K562 (cell line): ENCODE results near the gene TMC5. TPM values are rescaled to one million over a fixed set of nuclear protein-coding genes. Genes with fewer than 3 reads are reported as not detected.

ENCODE experiments used
- ATAC-seq: fragments of 200-7000 bp; cut with Tn5 transposase; 3 replicates; pipeline ENCODE4 v1.9.1; 2020; ENCODE audit warnings: moderate library complexity
- BruUV-seq: library from RNA; stranded (reverse); fragments of 400-500 nt; replicated peaks from 2 replicates; lab custom pipeline; 2021; lab: Mats Ljungman, UMichigan
- CTCF ChIA-PET: fragments of 300-600 bp; formaldehyde crosslinking; extraction: SDS; loops from one replicate; lab custom pipeline; 2021; ENCODE audit warnings: low intra/inter-chr PET ratio; lab: Yijun Ruan, JAX
- POLR2A ChIA-PET: fragments of 300-600, 350-650 bp; sonication (Branson Sonifier 250); formaldehyde crosslinking; extraction: SDS; loops from one replicate; lab custom pipeline; 2021; ENCODE audit warnings: antibody characterized with exemption, inconsistent platforms; lab: Yijun Ruan, JAX
- DNase-seq, 4 experiments: peaks; one replicate each; pipeline versions ENCODE4 v3.0.0 to v3.0.0-alpha.2; 2011 to 2018; ENCODE audit warnings: low spot score in 3 of 4, mixed read lengths in 3 of 4; ENCODE audit errors: extremely low read depth in 1 of 4
- FAIRE-seq: peaks from 2 replicates; lab custom pipeline; 2011; peaks lifted over from hg19 to GRCh38; lab: Jason Lieb, UNC
- H2AFZ ChIP-seq: 2 replicates; pipeline ENCODE4 v1.6.0; 2011; ENCODE audit warnings: low read depth, low read length, control low read depth, inconsistent platforms
- H3K27ac ChIP-seq: fragments of 200-600 bp; 3 replicates; pipeline ENCODE4 v1.8.0; 2011; ENCODE audit warnings: low read depth, mild to moderate bottlenecking, control low read depth, inconsistent platforms, low read length, moderate library complexity, mixed read lengths; ENCODE audit errors: extremely low read depth
- H3K27me3 ChIP-seq, 2 experiments: fragments of 300-600 bp in 1 of 2; 2 replicates in 1 of 2; 3 replicates in 1 of 2; pipeline versions ENCODE4 v1.6.0 to v1.8.0; 2011; ENCODE audit warnings: inconsistent platforms in 2 of 2, low read length in 2 of 2, mild to moderate bottlenecking in 1 of 2, mixed read lengths in 1 of 2, moderate library complexity in 1 of 2; ENCODE audit not compliant: control insufficient read depth in 2 of 2, insufficient read depth in 2 of 2
- H3K36me3 ChIP-seq: fragments of 300-600 bp; 3 replicates; pipeline ENCODE4 v1.8.0; 2011; ENCODE audit warnings: mild to moderate bottlenecking, low read length, inconsistent platforms; ENCODE audit not compliant: control insufficient read depth, insufficient read depth
- H3K4me1 ChIP-seq, 2 experiments: fragments of 200-600 bp in 1 of 2; replicated peaks in 1 of 2; 2 replicates in 1 of 2; 3 replicates in 1 of 2; pipeline versions ENCODE4 v1.5.1 to v1.8.0; 2011; ENCODE audit warnings: inconsistent platforms in 2 of 2, low read length in 2 of 2, mild to moderate bottlenecking in 1 of 2, mixed read lengths in 1 of 2, moderate library complexity in 1 of 2; ENCODE audit not compliant: control insufficient read depth in 2 of 2, insufficient read depth in 2 of 2
- H3K4me2 ChIP-seq: 2 replicates; pipeline ENCODE4 v1.6.1; 2011; ENCODE audit warnings: low read length, control low read depth, inconsistent platforms, mixed read lengths; ENCODE audit not compliant: insufficient read depth
- H3K4me3 ChIP-seq: fragments of 200-600 bp; sonication (generic), shearing (Covaris generic); 2 replicates; pipeline ENCODE4 v1.5.1; 2016; ENCODE audit warnings: control low read depth, inconsistent platforms
- H3K79me2 ChIP-seq: fragments of 200-600 bp; 3 replicates; pipeline ENCODE4 v1.8.0; 2011; ENCODE audit warnings: low read length, inconsistent platforms; ENCODE audit not compliant: control insufficient read depth, insufficient read depth
- H3K9ac ChIP-seq, 2 experiments: 2 replicates each; pipeline versions ENCODE4 v1.6.0 to v1.6.1; 2011; ENCODE audit warnings: low read depth in 2 of 2, low read length in 2 of 2, control low read depth in 1 of 2, inconsistent platforms in 1 of 2, mild to moderate bottlenecking in 1 of 2, mixed read lengths in 1 of 2; ENCODE audit not compliant: insufficient read depth in 1 of 2
- H3K9me1 ChIP-seq: one replicate; pipeline ENCODE4 v1.6.0; 2011; ENCODE audit warnings: inconsistent platforms, mild to moderate bottlenecking, low read length, moderate library complexity; ENCODE audit not compliant: control insufficient read depth, insufficient read depth
- H3K9me3 ChIP-seq: replicated peaks from 2 replicates; pipeline ENCODE4 v1.5.1; 2011; ENCODE audit warnings: low read depth, low read length, inconsistent platforms; ENCODE audit not compliant: control insufficient read depth, insufficient read depth
- H4K20me1 ChIP-seq: replicated peaks from 2 replicates; pipeline ENCODE4 v1.6.1; 2011; ENCODE audit warnings: low read length, inconsistent platforms, mixed read lengths; ENCODE audit not compliant: control insufficient read depth, insufficient read depth
- ASH1L ChIP-seq: fragments of 450-650 bp; IDR thresholded peaks from 2 replicates; pipeline ENCODE4 v1.6.1; 2018; ENCODE audit warnings: borderline replicate concordance, mild to moderate bottlenecking, low read depth; ENCODE audit not compliant: partially characterized antibody
- CHD4 ChIP-seq: fragments of 200-600 bp; sonication (generic); IDR thresholded peaks from 3 replicates; pipeline ENCODE4 v1.6.1; 2012; ENCODE audit warnings: low read depth, mild to moderate bottlenecking, mixed read lengths, low read length, inconsistent platforms; ENCODE audit not compliant: insufficient read depth, insufficient replicate concordance, poor library complexity, severe bottlenecking
- FOXA3 ChIP-seq, 2 experiments: fragments of 450-650 bp in 1 of 2; sonication (generic) in 1 of 2; formaldehyde crosslinking; IDR thresholded peaks in 1 of 2; conservative IDR thresholded peaks in 1 of 2; 2 replicates each; pipeline versions ENCODE4 v1.4.0 to v1.8.0; 2020 to 2022; ENCODE audit warnings: mild to moderate bottlenecking in 2 of 2, missing genetic modification reagents in 1 of 2
- ILK ChIP-seq: fragments of 450-650 bp; IDR thresholded peaks from 2 replicates; pipeline ENCODE4 v1.6.1; 2016; ENCODE audit warnings: missing genetic modification characterization, low read depth, mild to moderate bottlenecking, missing compliant biosample characterization, moderate library complexity, borderline replicate concordance
- KAT7 ChIP-seq: sonication (generic); formaldehyde crosslinking; IDR thresholded peaks from 2 replicates; pipeline ENCODE4 v1.8.0; 2022; ENCODE audit warnings: missing genetic modification reagents, mild to moderate bottlenecking, borderline replicate concordance
- LARP7 ChIP-seq: fragments of 450-650 bp; IDR thresholded peaks from 2 replicates; pipeline ENCODE4 v1.6.1; 2016
- NFIC ChIP-seq: fragments of 450-650 bp; IDR thresholded peaks from 2 replicates; pipeline ENCODE4 v1.6.1; 2017; ENCODE audit warnings: mild to moderate bottlenecking, inconsistent platforms
- TAF9B ChIP-seq: fragments of 450-650 bp; IDR thresholded peaks from 2 replicates; pipeline ENCODE4 v1.6.1; 2018; ENCODE audit warnings: mild to moderate bottlenecking; ENCODE audit not compliant: partially characterized antibody
- ZBTB8A ChIP-seq: fragments of 450-650 bp; IDR thresholded peaks from 2 replicates; pipeline ENCODE4 v1.6.1; 2018; ENCODE audit warnings: mild to moderate bottlenecking, moderate library complexity; ENCODE audit not compliant: partially characterized antibody
- ZNF146 ChIP-seq: IDR thresholded peaks from one replicate; pipeline ENCODE4 v1.6.1; 2018; ENCODE audit warnings: missing compliant biosample characterization; ENCODE audit not compliant: unreplicated experiment
- ZNF175 ChIP-seq: fragments of 200-800 bp; sonication (Bioruptor generic); IDR thresholded peaks from 2 replicates; pipeline ENCODE4 v1.6.1; 2016; ENCODE audit warnings: low read depth, mild to moderate bottlenecking, missing genetic modification characterization, missing compliant biosample characterization
- WGBS: fragments of 100-300 bp; shearing (Covaris generic); methylation state at CpG from one replicate; pipeline ENCODE4 v1.1.6; 2016; ENCODE audit warnings: low coverage, mixed read lengths; ENCODE audit not compliant: insufficient coverage; ENCODE audit errors: missing lambda C conversion rate; 5-methylcytosine and 5-hydroxymethylcytosine counted together
- in situ Hi-C: fragments of 300-500 bp; cut with MboI; formaldehyde crosslinking; loops from 4 replicates; pipeline ENCODE4 v1.15.0; 2018; ENCODE audit warnings: inconsistent platforms, mixed read lengths
- intact Hi-C: fragments of 100-400 bp; cut with micrococcal nuclease; formaldehyde crosslinking; loops from 2 replicates; pipeline ENCODE4 v1.14.2; 2022
- polyA plus RNA-seq, 8 experiments: library from polyadenylated mRNA; depleted of rRNA in 4 of 8; stranded (reverse) in 5 of 8; unstranded in 3 of 8; fragments of >200 nt; fragmentation: Nextera tagmentation in 2 of 8; fragmentation: Illumina TruSeq in 1 of 8; extraction: Ambion mirVana in 2 of 8; extraction: Trizol in 1 of 8; gene quantifications; 2 replicates each; pipeline versions ENCODE4 v1.2.1 to v1.2.3, GENCODE V29; 2011 to 2014; ENCODE audit warnings: inconsistent platforms in 1 of 8, missing spikeins in 1 of 8
- total RNA-seq, 7 experiments: library from RNA; depleted of rRNA in 6 of 7; stranded (reverse); fragments of >200 nt in 6 of 7; fragmentation: Illumina TruSeq in 2 of 7; extraction: Trizol in 2 of 7; gene quantifications; 2 replicates each; pipeline versions ENCODE4 v1.2.1 to v1.2.3, GENCODE V29; 2011 to 2021; ENCODE audit warnings: low replicate concordance in 1 of 7
- TF ChIP-seq, protein P1 (sequence below): sonication (generic); formaldehyde crosslinking; IDR thresholded peaks from 2 replicates; pipeline ENCODE4 v1.8.1; 2023; ENCODE audit warnings: mild to moderate bottlenecking, missing genetic modification reagents
- TF ChIP-seq, protein P2 (sequence below): fragments of 450-650 bp; IDR thresholded peaks from 2 replicates; pipeline ENCODE4 v1.6.1; 2016; ENCODE audit warnings: low read depth, mild to moderate bottlenecking, moderate library complexity

The TMC5 gene
- total and polyA plus RNA-seq, 9 of the 15 experiments (the other 6 are each of a cell fraction or from before 2014, with no cell fraction given), result 0.83 to 2.6 (median 1.6) TPM

DNA sequence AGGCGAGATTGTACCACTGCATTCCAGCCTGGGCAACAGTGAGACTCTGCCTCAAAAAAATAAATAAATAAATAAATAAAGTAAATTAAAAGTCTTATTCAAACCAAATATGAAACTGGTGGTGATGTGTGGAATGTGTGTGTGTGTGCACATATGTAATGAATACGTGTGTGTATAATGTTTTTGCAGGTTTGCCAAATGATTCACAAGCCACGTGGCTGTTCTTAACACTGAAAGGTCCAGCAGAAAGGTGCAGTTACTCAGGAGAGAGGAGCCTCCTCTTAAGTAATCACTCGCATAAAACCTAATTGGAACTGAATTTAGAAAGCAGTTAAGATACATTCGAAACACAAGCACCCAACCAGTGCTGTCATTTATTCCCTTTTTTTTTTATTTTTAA lies 81.3 kb downstream of the TMC5 start:
- POLR2A ChIA-PET, result no interaction called here
- Histone ChIP-seq H3K27me3 (no peaks in the 10 kb centered on the region), H3K27ac (no peak overlapping the region), H3K79me2 (no peaks in the 10 kb centered on the region), H3K4me3 (no peak overlapping the region), H3K4me1 (no peaks in the 10 kb centered on the region), H3K4me2 (no peak overlapping the region), H2AFZ (no peak overlapping the region), H3K9ac (no peak overlapping the region), H4K20me1 (no peaks in the 10 kb centered on the region), H3K36me3 (peaks cover 22% of the 10 kb centered on the region), H3K9me3 (no peaks in the 10 kb centered on the region), H3K9me1 (no peaks in the 10 kb centered on the region)
- no TSS peak for BruUV-seq
- in situ Hi-C loops, result no loop called here
- intact Hi-C loops, result no loop called here
- FAIRE-seq, result no peak
- WGBS, result 68% methylated on average over 5 of the region's 5 CpGs
- CTCF ChIA-PET, result no interaction called here
- no peak for DNase-seq
- ATAC-seq, result no peak
- TF ChIP-seq CHD4 (no peak), ASH1L (no peak), ZBTB8A (no peak), KAT7 (CRISPR knock-in tag) (no peak), ZNF175 (CRISPR knock-in tag) (no peak)

- 90% methylated on average over 3 of the region's 3 CpGs for WGBS
- no peaks in the 10 kb centered on the region for H3K4me1 ChIP-seq
- ATAC-seq (no peak), DNase-seq (no peak), FAIRE-seq (no peak)
- H3K27me3 ChIP-seq, result no peaks in the 10 kb centered on the region
- POLR2A ChIA-PET, result no interaction called here
- H3K36me3 ChIP-seq, result peaks cover 27% of the 10 kb centered on the region
- no TSS peak for BruUV-seq
- intact Hi-C loops (no loop called here), in situ Hi-C loops (no loop called here)
- H3K4me3 ChIP-seq, result no peak overlapping the region
- no peaks in the 10 kb centered on the region for H3K79me2 ChIP-seq
- CTCF ChIA-PET, result no interaction called here
- H3K9me1 ChIP-seq, result no peaks in the 10 kb centered on the region
- H3K27ac ChIP-seq, result no peak overlapping the region
- no peaks in the 10 kb centered on the region for H3K9me3 ChIP-seq
- no peak overlapping the region for H3K4me2 ChIP-seq
- no peaks in the 10 kb centered on the region for H4K20me1 ChIP-seq
- H3K9ac ChIP-seq, result no peak overlapping the region
- H2AFZ ChIP-seq, result no peak overlapping the region
- TF ChIP-seq ZNF146 (CRISPR knock-in tag) (no peak), FOXA3 (CRISPR knock-in tag; conservative IDR thresholded peaks at IDR 0.05 in 1 of 2, IDR thresholded peaks at IDR 0.05 in 1 of 2) (no peak), TAF9B (no peak), NFIC (no peak), ILK (no peak), LARP7 (no peak)
- TF ChIP-seq, protein P1, sequence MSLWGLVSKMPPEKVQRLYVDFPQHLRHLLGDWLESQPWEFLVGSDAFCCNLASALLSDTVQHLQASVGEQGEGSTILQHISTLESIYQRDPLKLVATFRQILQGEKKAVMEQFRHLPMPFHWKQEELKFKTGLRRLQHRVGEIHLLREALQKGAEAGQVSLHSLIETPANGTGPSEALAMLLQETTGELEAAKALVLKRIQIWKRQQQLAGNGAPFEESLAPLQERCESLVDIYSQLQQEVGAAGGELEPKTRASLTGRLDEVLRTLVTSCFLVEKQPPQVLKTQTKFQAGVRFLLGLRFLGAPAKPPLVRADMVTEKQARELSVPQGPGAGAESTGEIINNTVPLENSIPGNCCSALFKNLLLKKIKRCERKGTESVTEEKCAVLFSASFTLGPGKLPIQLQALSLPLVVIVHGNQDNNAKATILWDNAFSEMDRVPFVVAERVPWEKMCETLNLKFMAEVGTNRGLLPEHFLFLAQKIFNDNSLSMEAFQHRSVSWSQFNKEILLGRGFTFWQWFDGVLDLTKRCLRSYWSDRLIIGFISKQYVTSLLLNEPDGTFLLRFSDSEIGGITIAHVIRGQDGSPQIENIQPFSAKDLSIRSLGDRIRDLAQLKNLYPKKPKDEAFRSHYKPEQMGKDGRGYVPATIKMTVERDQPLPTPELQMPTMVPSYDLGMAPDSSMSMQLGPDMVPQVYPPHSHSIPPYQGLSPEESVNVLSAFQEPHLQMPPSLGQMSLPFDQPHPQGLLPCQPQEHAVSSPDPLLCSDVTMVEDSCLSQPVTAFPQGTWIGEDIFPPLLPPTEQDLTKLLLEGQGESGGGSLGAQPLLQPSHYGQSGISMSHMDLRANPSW, result no peak
- TF ChIP-seq, protein P2, sequence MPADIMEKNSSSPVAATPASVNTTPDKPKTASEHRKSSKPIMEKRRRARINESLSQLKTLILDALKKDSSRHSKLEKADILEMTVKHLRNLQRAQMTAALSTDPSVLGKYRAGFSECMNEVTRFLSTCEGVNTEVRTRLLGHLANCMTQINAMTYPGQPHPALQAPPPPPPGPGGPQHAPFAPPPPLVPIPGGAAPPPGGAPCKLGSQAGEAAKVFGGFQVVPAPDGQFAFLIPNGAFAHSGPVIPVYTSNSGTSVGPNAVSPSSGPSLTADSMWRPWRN, result no peak
Observed at GRCh38 chr16:19499481-19499880, 81.8 kb downstream of the TMC5 start.
